HepG2 (cell line): ENCODE results near the gene MTREX. TPM values are rescaled to one million over a fixed set of nuclear protein-coding genes. Genes with fewer than 3 reads are reported as not detected.

Experiments
- IRF9 ChIP-seq: sonication (generic); formaldehyde crosslinking; IDR thresholded peaks from 2 replicates; pipeline ENCODE4 v1.8.0; 2022; ENCODE audit warnings: missing genetic modification reagents, mild to moderate bottlenecking, borderline replicate concordance
- REST ChIP-seq, 2 experiments: IDR thresholded peaks; 2 replicates each; pipeline ENCODE4 v1.6.1; 2011 to 2012; ENCODE audit warnings: low read length in 2 of 2, borderline replicate concordance in 1 of 2, low read depth in 1 of 2, mild to moderate bottlenecking in 1 of 2, moderate library complexity in 1 of 2
- THAP9 ChIP-seq: sonication (generic); formaldehyde crosslinking; IDR thresholded peaks from 2 replicates; pipeline ENCODE4; 2020; ENCODE audit warnings: missing genetic modification reagents, mild to moderate bottlenecking, borderline replicate concordance
- USF2 ChIP-seq, 2 experiments: sonication (generic) in 1 of 2; formaldehyde crosslinking in 1 of 2; IDR thresholded peaks; 2 replicates each; pipeline versions ENCODE4 v1.5.1 to v1.6.1; 2011 to 2020; ENCODE audit warnings: borderline replicate concordance in 1 of 2, low read depth in 1 of 2, low read length in 1 of 2, mild to moderate bottlenecking in 1 of 2, missing genetic modification reagents in 1 of 2, moderate library complexity in 1 of 2
- ZNF281 ChIP-seq: sonication (generic); formaldehyde crosslinking; IDR thresholded peaks from 2 replicates; pipeline ENCODE4 v1.4.0; 2020; ENCODE audit warnings: missing genetic modification reagents, borderline replicate concordance
- ZNF292 ChIP-seq: sonication (generic); formaldehyde crosslinking; IDR thresholded peaks from 2 replicates; pipeline ENCODE4 v1.8.1; 2022; ENCODE audit warnings: mild to moderate bottlenecking, low read depth, missing genetic modification reagents, borderline replicate concordance
- ZNF329 ChIP-seq: sonication (generic); formaldehyde crosslinking; IDR thresholded peaks from 2 replicates; pipeline ENCODE4 v1.9.0; 2021; ENCODE audit warnings: low read depth, mild to moderate bottlenecking, missing genetic modification reagents
- ZNF362 ChIP-seq: sonication (generic); formaldehyde crosslinking; IDR thresholded peaks from 2 replicates; pipeline ENCODE4 v1.4.0; 2020; ENCODE audit warnings: missing genetic modification reagents, mild to moderate bottlenecking, borderline replicate concordance
- polyA plus RNA-seq, 8 experiments: library from polyadenylated mRNA; depleted of rRNA in 3 of 8; stranded (reverse) in 7 of 8; unstranded in 1 of 8; fragments of >200 nt; fragmentation: Illumina TruSeq in 4 of 8; extraction: Trizol in 4 of 8; gene quantifications; 2 replicates each; pipeline versions ENCODE4 v1.2.1 to v1.2.3, GENCODE V29; 2011 to 2016; ENCODE audit warnings: low read depth in 4 of 8, missing spikeins in 1 of 8, mixed read lengths in 1 of 8; ENCODE audit not compliant: insufficient read depth in 1 of 8
- total RNA-seq, 5 experiments: library from RNA; depleted of rRNA; stranded (reverse); fragments of >200 nt; fragmentation: Illumina TruSeq; extraction: Trizol; gene quantifications; 2 replicates each; pipeline ENCODE4 v1.2.3, GENCODE V29; 2016; ENCODE audit warnings: low read depth in 1 of 5

Gene MTREX
- total and polyA plus RNA-seq, 2 of the 13 experiments (the other 11 are each of a cell fraction or from before 2014, with no cell fraction given) = 16.4 to 91.5 TPM

GRCh38 chr5:55307383-55308253, at the start of gene MTREX, which contains the start of gene DHX29 (continued):
- TF ChIP-seq THAP9 (CRISPR knock-in tag) (peak; percentile 98), IRF9 (CRISPR knock-in tag) (peak; percentile 42; the same call in 1 of the 2 replicates), ZNF292 (CRISPR knock-in tag) (peak; percentile 37; the same call in 1 of the 2 replicates), ZNF329 (CRISPR knock-in tag) (0 out of 2 replicates have a peak, but pooled peaks have one; percentile 17), USF2 (IDR thresholded peaks at IDR 0.05; ENCODE audit: low read depth, low read length) (no peak), USF2 (CRISPR knock-in tag; IDR thresholded peaks at IDR 0.05; ENCODE audit: borderline replicate concordance) (0 out of 2 replicates have a peak, but pooled peaks have one; percentile 12), REST (IDR thresholded peaks at IDR 0.05; ENCODE audit: borderline replicate concordance in 1 of 2, low read depth in 1 of 2, low read length in 2 of 2) (peak in 1 of 2 experiments; percentile 31; a peak in 1 of 4 replicates), ZNF362 (CRISPR knock-in tag) (peak; percentile 82), ZNF281 (peak; percentile 2; the same call in 1 of the 2 replicates)
